GM18858 (cell line): ENCODE measurements around the gene KCTD3.
A peak's percentile ranks its signal among the peaks of the same experiment; 100 is the strongest.

ENCODE experiments used
- ATAC-seq: cut with Tn5 transposase; IDR thresholded peaks from one replicate; pipeline ENCODE4 v1.9.1; 2021; ENCODE audit not compliant: unreplicated experiment

Gene KCTD3

DNA sequence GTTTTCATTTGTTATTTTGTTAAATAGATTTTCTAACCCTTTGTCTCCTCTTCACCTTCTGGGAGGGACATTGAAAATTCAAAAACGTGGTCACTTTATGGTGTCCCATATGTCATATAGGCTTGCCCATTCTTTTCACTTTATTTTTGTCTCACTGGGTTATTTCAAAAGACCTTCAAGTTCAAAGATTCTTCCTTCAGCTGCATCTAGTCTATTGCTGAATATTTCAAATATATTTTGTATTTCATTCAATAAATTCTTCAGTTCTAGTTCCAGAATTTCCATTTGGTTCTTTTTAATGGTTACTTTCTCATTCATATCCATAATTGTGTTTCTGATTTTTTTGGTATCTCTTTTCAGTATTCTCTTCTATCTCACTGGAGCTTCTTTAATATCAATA, 11.6 kb upstream of the KCTD3 start:
- ATAC-seq: no peak

DNA sequence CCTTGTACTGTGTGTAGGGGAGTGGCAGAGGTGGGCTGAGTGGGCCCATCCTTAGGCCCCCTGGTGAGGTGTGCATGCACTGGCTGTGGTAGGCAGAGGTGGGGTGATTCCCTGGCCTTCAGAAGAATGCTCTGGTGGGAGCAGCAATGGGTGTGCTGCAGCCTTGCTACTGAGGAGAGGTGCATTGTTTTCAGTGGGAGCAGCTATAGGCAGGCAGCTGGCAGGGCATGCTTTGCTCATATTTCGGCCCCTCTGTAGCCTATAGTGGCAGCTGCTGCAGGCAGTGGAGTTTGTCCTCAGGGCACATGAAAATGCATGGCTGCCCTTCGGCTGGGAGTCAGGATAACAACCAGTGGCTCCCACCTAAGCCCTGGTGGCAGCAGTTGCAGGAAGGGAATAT, 10.1 kb upstream of the KCTD3 start:
- no peak for ATAC-seq

DNA sequence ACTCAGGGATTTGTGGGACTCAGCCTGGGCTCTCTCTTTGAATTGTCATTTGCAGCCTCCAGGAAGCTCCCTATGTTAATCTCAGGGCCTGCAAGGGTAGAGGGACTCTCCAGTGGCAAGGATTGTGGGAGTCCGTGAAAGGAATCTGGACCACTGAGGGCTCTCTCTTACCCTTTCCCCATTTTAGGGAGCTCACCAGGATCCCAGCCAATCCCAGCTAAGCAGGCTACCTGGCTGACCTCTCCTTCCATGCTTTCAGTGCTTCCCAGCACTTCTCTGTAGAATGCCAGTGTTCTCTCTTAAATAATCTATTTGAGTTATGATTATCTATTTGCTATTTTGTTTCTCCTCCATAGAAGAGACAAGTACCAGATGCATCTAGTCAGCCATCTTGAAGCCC, 9.6 kb upstream of the KCTD3 start:
- ATAC-seq: no peak

DNA sequence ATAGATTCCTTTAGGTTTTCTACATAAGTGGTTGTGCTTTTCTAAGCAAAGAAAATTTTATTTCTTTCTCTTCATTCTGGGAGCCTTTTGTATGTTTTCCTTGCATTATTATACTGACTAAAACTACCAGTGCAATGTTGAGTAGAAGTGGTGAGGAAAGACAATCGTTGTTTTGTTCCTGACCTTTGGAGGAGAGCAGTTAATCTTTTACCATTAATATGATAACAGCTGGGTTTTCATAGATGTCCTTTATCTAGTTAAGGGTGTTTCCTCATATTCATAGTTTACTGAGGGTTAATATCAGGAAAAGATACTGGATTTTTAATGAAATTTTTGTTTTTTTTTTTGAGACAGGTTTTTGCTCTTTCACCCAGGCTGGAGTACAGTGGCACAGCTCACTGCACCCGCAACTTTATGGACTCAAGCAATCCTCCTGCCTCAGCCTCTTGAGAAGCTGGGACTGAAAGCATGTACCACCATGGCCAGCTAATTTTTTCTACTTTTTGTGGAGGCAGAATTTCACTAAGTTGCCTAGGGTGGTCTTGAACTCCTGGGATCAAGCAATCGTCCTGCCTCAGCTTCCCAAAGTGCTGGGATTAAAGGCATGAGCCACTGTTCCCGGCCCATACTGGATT, 9.0 kb upstream of the KCTD3 start:
- ATAC-seq: no peak

DNA sequence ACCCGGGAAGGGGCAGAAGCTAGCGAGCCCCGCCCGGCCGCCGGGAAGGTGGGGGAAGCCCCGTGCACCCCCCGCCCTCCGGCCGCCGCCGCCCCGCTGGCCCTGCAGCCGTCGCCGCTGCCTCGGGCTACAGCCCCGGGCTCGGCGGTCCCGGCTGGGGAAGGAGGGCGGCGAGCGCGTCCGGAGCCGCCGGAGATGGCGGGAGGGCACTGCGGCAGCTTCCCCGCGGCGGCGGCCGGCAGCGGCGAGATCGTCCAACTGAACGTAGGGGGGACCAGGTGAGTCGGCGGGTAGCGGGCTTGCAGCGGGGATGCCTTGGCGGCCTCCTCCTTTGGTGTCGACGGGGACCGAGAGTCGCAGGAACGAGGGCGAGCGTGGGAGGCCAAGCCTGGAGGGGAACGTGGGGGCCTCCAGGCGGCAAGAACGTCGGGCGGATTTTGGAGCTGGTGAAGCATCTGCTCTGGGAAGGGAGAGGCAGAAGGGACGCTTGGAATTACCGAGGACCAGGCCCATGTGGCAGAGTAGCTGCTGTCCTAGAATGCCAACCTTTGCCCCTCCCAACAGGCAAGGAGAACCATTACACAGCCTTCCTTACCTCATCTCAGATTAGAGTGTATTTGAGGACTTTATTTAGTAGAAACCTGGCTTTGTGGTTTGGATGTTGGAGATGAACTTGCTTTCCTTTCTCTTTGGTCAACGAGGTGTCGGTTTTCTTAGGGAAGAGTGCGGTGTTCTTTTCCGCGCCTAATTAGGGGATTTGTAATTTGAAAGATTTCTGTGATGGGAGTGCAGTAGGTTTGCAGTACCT, 591 bp downstream of the KCTD3 start:
- peak; percentile 44 for ATAC-seq

DNA sequence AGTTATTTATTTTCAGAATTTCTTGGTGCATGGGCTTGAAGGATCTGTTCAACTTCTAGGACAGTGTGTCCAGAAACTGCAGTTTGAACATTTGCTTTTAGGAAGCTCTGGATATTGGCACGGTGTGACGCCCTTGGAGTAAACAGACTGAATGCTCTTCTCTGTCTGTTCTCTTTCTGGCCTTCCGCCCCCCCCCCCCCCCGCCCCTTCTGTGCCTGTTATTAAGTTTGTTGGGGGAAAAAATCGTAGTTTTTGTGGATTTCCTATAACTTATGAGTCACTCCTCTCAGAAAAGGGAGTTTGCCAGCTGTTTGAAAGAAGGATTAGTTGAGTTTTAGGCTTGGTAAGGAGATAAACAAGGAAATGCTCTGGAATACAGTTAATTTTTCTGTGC, 1.2 kb downstream of the KCTD3 start:
- ATAC-seq: no peak

DNA sequence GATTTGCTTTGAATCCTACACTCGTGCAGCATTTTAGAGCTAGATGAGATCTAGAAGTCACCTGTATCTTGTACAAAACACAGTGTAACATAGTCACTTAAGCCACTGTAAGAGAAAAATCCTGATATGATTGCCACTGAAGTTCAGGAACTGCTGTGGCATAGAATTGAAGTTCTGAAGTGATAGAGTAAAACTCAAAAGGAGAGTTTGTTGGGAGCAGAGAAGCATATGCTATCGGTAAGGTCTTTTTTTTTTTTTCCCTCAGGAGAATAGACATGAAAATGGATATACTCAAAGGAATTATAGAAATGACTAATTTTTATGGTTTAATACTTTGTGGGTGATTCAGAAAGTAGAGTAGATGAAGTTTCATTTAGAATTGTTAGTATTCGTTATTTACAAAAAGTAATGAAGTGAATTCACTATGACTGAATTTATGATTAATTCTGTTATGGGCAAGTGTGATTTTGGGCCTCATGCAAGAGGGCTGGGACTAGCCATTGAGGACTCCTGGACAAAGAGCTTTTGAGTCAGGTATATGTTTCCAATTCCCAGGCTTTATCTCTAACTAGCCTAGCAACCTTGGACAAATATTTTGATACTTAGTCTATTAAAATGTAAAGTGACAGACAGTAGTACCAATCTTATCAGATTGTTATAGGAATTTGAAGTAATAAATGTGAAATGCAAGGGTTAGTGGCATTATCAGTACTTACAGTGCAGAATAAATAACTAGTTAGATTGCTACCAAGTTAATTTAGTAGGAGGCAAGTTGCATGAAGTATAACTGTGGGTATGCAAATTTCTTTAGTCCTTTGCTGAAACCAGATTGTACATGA, 3.1 kb downstream of the KCTD3 start:
- no peak for ATAC-seq

DNA sequence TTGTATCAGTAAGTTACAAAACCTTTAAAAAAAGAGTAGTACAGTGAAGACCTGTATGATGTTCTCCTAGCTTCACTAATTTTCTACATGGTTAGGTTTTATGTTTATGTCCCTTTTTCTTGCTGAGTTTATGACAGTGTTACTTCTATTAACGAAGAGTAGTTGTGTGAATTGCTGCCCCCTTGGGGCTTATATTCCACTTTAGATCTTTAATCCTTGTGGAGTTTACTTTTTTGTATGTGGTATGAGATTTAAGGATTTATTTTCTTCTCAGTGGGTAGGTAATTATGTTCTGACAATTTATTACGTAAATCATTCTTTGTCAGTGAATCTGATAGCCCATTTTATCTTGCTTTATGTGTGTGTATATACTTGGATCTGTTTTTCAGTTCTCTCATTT, 14.8 kb downstream of the KCTD3 start:
- ATAC-seq: no peak

DNA sequence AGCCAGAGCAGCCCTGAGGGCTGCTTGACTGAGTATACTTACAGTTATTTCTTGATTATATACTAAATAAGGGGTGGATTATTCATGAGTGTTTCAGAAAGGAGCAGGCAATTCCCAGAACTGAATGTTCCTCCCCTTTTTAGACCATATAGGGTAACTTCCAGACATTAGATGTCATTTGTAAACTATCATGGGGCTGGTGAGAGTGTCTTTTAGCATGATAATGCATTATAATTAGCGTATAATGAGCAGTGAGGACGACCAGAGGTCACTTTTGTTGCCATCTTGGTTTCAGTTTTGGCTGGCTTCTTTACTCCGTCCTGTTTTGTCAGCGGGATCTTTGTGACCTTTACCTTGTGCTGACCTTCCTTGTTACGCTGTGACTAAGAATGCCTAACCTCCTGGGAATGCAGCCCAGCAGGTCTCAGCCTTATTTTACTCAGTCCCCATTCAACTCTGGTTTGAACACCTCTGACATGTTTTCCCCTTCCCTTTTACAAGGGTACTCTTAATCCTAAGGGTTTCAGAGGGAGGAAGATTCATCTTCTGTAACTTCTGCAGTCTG, 16.2 kb downstream of the KCTD3 start:
- no peak for ATAC-seq

DNA sequence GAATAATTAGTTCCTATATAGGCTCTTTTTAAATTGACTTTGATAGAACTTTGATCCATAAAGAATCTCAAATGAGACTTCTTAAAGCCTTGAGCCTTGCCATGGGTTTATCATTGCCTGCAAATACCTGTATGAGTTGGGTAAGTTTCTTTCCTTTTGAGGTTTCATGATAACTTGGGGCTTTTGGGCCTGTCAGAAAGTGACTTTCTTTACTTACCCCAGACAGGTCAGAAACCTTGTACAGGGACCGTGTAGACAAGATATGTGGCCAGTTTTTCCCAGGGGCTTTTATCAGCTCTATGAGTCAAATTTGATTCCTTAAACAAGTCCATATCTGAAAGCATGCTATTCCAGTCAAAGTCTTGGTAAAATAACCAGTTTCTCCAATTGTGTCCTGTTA, 17.3 kb downstream of the KCTD3 start:
- peak; percentile 58 for ATAC-seq

DNA sequence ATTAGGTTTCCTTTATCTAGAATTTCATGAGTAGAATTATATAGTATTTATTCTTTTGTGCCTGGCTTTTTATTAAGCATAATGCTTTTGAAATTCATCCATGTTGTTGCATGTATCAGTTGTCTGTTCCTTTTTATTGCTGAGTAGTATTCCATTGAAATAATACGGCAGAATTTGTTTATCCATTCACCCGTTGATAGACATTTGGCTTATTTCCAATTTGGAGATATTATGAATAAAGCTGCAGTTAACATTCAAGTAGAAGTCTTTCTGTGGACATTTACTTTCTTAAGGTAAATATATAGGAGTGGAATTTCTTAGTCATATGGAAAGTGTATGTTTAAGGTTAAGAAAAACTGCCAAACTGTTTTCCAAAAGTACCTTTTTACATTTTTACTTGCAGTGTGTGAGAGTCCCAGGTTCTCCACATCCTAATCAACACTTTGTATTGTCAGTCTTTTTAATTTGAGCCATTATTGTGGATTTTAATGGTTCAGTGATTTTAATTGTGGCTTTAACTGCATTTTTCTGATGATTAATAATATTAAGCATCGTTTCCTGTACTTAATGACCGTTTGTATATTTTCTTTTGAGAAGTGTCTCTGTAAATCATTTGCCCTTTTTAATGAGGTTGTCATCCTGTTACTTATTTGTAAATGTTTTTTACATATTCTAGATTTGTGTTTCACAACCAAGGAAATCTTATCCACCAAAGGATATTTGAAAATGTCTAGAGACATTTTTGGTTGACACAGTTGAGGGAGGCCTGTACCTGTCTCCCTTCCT, 22.7 kb downstream of the KCTD3 start:
- no peak for ATAC-seq

DNA sequence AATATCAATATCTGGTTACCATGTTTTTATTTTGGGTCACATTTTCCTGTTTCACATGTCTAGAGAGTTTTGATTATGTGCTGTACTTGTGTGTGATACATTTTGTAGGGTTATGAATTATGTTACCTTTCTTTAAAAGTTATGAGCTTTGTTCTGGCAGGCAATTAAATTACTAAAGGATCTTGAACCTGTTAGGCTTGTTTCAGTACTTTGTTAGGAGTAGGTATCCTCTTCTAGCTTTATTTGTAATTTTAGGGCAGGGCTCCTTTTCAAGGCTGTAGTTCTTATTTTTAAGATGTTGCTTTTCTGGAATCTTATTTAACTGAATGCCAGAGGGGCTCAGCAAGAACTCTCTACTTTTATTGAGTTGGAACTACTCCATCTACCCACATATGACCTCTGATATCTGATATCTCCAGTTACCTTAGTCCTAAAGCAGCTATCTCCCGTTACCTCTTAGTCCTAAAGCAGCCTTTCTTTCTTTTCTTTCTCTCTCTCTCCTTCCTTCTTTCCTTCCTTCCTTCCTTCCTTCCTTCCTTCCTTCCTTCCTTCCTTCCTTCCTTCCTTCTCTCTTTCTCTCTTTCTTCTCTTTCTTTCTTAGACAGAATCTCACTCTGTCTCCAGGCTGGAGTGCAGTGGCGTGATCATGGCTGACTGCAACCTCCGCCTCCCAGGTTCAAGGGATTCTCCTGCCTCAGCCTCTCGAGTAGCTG, 23.8 kb downstream of the KCTD3 start:
- ATAC-seq: no peak

DNA sequence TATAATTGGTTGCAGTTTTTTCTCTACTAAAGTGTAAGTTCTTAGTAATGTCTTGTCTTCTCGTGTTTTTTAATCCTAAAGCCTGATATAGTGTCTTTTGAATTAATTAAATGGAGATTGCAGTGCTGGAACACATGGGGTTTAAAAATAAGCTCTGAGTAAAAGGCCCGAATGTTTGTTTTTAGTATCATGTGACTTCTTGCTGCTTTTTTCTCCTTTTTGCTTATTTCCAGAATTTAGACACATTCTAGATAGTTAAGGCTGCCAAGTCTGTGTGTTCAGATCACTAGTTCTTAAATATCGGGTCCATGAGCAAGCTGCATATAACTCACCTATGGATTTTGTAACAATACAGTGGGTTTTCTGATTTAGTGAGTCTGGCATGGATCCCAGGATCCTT, 27.5 kb downstream of the KCTD3 start:
- ATAC-seq: no peak

DNA sequence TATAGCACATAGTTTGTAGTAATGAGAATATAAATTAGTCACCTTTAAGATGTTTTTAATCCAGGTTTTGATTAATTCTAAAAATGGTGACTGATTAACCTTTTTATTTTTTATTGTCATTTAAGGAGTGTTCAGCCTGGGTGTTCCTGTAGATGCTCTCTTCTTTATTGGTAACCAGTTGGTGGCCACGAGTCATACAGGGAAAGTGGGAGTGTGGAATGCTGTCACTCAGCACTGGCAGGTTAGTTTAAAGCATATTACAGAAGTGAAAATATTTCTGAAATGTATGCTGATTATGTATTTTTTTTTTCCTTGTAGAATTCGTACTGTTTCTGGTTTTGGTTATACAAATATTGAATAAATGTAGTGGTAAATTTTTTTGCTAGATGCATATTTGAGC, 28.1 kb downstream of the KCTD3 start:
- ATAC-seq: no peak

DNA sequence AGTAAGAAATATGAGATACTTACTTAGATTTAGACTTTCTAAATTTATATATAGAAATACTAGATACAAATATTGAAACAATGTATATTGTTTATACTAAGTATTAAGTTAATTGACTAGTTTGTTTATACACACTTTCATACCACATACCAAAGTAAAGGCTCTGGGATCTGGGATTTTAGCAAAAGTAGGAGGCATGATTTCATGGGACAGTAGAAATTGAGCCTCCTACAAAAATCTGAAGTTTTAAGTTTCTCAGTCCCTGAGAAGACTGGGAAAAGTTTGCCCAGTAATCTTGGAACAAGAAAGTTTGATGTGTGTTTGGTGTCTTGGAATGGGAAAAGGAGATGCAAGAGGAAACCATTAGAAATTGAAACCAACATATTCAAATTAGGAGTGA, 30.9 kb downstream of the KCTD3 start:
- ATAC-seq: no peak

DNA sequence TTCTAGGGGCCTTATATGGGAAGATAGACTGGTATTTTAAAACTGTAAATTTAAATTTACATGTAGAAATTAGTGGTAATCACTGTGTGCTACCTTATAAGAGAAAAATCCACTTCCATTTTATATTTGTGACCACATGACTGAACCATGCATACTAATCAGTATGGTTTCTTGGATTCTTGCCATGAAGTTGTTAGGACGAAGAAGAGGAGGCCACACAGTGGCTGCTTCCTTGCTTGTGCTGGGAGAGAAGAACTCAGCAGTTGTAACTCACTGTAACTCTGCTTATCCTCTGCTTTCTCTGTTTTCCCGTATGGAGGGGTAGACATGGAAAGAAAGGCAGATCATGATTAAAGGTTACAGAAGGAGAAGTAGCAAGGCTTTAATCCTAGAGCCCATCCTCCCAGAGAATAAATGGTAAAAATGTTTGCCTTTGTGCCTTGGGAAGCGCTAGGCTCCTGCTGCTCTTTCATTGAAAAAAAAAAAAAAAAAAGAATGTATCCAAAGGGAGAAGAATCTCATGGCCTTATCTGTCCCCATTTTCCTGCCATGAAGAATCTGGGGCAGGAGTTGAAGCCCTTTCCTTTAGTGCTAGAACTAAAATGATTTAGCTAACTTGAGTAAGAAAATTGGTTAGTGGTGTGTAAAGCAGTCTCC, 32.4 kb downstream of the KCTD3 start:
- ATAC-seq: no peak

DNA sequence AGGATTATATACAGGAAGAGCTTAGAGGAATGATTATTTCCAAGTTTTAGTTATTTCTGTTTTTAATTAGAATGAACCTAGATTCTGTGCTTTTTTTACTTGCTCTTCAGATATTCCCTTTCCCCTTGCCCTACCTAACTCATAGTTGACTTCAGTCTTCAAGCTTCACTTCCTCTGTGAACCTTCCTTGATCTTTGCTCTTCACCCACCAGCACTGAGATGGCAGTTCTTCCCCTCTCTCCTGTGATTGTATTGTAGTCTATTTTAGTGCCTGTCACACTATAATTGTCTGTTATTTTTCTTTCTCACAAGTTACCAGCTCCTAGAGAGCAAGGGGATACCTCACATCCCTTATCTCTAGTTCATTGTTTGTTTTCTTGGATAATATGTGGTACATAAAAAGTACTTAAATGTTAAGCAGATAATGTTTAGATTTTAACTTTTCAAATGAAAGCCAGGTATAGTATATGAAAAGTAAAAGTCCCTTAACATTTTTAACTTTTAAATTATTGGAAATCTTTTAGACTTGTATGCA, 33.2 kb downstream of the KCTD3 start:
- ATAC-seq: no peak

DNA sequence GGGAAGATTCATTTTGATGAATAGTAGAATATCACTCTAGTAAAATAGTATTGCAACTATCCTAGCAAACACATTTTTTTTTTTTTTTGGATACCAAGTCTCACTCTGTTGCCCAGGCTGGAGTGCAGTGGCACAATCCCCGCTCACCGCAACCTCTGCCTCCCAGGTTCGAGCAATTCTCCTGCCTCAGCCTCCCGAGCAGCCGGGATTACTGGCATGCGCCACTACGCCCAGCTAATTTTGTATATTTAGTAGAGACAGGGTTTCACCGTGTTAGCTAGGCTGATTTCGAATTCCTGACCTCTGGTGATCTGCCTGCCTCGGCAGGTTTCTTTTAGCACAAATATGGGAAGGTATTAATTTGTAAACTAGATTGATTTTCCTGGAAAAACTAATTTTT, 33.8 kb downstream of the KCTD3 start:
- no peak for ATAC-seq

DNA sequence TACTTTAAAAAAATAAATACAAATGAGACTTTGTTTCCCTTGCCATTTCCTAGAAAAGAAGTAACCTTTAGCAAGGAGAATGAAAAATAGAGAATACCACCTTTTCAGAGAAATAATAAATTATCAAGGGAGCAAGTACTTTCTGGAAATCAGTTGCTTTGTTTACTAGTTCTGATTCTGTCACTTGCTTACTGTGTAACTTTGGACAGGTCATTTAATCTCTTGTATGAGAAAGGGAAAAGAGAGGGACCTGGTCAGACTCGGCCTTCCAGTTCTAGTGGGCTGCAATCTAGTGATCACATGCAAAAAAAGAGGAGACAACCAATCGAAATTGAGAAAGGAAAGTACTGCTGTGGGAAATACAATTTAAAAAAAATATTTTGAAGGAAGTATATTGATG, 34.2 kb downstream of the KCTD3 start:
- no peak for ATAC-seq
